Activated gamma-delta T cell treated with Interleukin-2 at 50 U/mL for 16 hours (primary cell): Measurements from ENCODE around the gene EXOC3L4.
"Not testable (repeated sequence)": the region's sequence is repeated elsewhere in the genome, so short reads cannot be mapped to it uniquely, and the experiment has no call there.

Experiments used
- DNase-seq: peaks from one replicate; pipeline ENCODE4 v3.0.0-alpha.2; 2020

EXOC3L4 gene

DNA sequence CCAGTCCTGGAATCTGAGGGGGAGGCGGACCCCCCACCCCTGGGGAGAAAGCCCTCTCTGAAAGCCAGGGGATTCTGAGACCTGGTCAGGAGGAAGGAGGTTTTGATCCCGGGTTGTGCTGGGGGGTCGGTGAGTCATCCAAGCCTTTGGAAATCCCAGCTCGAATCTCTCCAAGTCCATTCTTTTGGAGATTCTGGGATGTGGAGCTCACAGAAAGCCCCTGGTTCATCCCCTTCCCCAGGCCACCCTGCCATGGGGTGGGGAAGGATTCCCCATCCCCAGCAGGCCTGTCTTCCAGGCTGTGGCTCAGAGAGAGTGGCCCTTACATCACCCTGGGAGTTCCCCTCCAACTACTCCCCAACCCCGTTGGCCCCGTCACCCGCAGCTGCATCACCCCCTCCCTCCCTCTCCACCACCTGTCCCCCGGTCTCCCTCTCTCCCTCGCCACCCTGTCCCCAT is 14.3 kb downstream of the EXOC3L4 start:
- no peak for DNase-seq

DNA sequence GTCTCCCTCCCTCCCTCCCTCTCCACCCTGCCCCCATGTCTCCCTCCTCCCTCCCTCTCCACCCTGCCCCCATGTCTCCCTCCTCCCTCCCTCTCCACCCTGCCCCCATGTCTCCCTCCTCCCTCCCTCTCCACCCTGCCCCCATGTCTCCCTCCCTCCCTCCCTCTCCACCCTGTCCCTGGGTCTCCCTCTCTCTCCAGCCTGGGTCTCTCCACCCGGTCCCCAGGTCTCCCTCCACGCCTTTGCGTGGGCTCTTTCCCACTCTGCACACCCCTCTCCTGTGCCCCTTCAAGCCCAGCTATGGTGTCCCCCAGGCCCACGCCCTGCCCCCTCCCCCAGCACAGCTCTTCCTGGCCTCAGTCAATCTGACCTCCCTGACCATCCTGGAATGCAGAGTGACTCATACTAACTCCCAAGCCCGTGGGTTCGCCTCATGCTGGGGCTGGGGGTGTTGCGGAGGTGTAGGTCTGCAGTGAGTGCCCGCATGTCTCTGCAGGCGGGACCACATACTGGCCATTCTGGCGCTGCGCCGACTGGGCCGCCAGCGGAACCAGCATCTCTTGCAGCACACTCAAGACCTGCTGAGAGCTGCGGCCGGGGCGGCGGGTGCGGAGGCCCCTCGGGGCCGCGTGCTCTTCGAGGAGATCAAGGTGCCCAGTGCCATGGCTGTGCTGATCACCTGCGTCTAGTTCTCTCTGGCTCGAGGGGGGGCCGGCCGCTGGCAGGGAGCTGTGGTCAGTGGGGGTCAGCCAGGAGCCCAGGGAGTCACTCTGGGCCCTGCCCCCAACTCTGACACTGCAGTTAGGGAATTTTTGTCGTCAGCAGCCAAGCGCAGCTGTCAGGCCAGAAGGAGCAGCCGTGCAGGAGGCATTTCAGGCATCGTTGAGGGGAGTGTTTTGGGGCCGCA is 15.3 kb downstream of the EXOC3L4 start:
- no peak for DNase-seq

DNA sequence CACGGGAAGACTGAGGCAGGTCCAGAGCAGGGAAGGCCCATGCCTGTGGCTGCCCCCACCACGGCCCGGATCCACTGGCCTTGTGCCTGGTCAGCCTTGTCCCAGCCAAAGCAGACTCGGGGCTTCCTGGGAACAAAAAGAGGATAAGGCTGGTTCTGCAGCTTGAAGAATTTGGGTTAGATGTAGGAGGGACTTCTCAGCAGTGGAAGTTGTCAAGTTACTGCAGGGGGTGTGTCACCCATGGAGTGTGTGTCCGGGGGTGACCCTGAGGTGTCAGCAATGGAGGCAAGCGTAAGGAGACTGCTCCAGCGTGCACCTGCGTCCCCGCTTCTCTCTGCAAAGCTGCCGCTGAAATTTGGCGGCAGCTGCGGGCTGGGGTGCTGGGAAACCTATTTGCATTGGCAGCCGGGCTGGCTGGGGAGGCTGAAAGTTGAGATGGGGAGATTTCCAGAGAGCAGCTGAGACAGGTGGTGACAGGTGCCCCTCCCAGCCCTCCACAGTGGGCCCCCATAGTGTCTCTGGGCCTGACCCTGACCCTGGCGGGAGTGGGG is 16.2 kb downstream of the EXOC3L4 start:
- no peak for DNase-seq

DNA sequence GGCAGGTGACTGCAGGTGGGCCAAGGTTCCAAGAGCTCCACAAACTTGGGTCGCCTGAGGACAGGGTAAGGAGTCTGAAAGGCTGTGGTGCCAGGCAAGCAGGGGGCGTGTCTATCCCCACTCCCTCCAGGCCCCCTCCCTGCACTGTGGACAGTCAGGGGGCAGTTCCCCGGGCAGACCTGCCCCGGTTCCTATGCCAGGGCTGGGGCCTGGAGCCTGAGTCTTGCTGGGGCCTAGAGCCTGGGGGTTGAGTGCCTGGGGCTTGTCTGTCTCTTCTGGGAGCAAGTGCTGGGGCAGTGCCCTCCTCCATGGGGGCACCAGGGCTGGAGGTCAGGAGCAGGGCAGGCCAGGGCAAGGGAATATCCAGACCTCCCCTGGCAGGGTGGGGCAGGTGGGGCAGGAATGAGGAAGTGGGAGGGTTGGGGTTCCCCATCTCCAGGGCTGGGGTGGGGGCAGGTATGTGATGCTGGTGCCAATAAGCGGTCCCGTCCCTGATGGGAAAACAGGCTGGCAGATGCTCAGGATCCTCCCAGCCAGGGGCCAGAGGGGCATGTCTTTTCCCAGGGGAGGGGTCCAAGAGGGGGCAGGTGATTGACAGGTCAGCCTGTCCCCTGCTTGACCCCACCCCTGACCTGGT is 16.8 kb downstream of the EXOC3L4 start:
- DNase-seq, result no peak

DNA sequence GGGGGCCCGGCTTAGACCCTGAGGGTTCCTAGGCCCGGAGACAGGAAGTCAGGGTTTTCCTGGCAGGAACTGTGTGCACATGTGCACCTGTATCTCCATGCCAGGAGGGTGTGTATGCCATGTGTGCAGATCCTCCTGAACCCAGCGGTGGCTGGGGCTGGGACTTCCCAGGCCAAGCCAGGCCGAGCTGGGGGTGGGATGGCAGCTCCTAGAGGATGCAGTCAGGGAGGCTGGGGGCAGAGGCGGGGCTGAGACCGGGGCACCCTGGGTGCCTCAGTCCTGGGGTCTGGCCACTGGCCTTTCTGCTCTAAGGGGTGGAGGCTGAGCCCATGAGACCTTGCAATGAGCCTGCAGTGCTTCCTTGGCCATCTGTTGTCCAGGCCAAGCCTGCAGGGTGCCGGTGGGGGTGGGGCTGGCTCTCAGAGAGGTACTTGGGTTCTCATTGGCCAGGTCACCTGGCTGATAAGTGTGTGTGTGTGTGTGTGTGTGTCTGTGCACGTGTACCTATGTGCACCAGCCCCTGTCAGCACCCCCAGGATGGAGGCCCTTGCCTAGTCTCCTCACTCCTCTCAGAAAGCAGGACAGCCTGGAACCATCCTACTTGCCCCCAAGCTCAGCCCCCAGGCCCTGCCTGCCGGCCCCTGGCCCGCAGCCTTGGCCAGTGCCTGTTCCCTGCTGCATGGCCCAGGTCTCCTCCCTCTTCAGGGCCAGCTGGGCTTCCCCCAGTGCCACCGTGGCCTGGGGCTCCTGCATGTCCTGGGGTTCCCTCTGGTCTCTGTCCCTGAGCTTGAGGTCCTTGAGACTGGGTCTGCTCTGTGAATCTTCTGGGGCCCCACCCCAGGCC is 18.1 kb downstream of the EXOC3L4 start:
- DNase-seq, result no peak

DNA sequence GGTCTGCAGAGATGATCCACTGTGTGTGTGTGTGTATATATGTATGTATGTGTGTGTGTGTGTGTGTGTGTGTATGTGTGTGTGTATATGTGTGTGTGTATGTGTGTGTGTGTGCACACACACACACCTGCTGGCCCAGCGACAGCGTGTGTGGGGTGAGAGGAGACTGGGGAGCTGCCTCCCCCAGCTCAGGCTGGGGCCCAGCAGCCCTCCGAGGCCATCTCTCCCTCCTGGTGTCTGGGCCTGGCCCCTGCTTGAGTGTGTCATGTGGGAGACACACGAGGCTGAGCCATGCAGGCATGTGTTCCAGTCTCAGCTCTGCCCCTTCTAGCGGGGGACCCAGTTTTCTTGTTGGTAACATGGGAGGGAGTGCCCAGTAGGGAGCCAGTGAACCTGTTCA is 18.8 kb downstream of the EXOC3L4 start:
- no peak for DNase-seq

DNA sequence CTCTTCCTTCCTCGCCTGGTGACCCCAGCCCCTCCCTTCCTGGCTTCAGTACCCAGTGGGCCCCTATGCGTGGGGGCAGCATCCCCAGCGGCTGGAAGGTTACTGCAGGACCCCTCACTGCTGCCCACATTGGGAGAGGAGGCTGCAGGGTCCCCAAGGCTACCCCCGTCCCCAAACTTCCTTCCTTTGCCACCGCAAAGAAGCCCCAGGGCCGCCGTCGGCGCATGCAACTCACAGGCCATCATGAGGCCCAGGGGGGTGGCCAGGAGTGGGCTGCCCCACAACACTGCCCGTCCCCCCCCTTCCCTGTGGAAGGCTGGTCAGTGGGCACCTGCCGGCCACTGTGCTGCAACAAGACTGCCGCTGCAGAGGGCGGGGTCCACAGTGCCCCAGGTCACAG is 19.2 kb downstream of the EXOC3L4 start:
- no peak for DNase-seq

DNA sequence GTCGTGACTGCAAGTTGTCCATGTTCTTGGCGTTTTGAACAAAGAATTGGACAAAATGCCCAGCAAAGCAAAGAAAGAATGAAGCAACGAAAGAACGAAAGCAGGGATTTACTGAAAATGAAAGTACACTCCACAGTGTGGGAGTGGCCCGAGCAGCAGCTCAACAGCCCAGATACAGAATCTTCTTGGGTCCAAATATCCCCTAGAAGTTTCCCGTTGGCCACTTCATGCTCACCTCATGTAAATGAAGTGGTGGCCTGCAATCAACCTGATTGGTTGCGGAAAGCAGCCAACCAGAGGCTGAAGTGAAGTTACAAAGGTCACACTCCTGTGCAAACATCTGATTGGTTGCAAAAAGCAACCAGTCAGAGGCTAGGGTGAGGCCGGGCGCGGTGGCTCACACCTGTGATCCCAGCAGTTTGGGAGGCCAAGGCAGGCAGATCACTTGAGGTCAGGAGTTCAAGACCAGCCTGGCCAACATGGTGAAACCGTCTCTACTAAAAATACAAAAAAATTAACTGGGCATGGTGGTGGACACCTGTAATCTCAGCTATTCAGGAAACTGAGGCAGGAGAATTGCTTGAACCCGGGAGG is 20.7 kb downstream of the EXOC3L4 start:
- not testable (repeated sequence) for DNase-seq

DNA sequence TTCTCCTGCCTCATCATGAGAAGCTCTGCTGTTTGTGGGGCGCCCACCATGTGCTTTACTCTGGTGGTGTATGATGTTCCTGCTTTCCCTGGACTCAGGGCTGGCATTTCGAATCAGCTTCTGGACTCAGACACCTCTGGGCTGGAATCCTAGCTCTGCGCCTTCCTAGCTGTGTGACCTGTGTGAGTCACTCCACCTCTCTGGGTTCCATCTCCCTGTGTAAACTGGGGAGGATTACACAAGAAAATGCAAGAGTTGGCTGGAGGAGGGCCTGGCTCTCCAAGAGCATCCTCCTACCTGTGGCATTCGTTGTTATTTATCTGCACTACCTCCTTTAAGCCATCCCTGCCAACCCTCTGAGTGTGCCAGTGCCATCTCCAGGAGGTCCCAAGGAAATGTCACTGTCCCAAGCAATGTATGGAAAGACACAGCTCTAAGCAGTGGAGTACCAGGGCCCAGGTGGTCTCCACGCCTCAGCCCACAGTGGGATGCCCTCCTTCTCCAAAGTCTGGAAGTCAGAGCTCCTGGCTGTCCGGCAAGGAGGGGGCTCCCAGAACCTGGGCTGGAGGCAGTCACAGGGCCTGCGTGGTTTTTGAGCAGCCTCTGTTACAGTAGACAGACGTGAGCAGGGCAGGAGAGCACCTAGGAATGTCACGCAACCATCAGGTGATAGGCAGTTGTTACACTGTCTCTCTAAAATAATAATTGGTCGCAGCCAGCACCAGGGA is 21.5 kb downstream of the EXOC3L4 start:
- no peak for DNase-seq

DNA sequence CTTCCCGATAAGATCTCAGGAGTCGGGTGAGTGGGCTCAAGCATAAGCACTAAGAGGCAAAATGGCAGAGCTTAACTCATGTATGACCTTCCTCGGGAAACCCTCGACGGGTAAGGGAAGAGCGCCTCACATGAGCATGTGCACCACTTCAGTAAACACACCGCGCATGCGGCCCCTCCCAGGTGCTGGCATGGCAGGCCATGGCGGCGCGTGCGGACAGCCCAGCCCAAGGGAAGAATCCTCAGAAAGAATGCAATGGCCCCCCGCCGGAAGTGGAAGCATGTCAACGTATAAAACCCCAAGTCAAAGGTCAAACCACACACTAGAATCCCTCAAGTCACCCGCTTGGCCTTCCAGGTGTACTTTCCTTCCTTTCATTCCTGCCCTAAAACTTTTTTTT is 22.1 kb downstream of the EXOC3L4 start:
- DNase-seq, result no peak

DNA sequence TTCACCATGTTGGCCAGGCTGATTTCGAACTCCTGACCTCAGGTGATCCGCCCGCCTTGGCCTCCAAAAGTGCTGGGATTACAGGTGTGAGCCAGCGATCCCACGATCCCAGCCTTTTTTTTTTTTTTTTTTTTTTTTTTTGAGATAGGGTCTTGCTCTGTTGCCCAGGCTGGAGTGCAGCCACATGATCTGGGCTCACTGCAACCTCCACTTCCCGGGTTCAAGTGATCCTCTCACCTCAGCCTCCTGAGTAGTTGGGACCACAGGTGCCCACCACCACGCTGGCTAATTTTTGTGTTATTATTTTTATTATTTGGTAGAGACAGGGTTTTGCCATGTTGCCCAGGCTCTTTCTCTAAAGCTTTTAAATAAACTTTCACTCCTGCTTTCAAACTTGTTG is 23.0 kb downstream of the EXOC3L4 start:
- DNase-seq, result not testable (repeated sequence)

DNA sequence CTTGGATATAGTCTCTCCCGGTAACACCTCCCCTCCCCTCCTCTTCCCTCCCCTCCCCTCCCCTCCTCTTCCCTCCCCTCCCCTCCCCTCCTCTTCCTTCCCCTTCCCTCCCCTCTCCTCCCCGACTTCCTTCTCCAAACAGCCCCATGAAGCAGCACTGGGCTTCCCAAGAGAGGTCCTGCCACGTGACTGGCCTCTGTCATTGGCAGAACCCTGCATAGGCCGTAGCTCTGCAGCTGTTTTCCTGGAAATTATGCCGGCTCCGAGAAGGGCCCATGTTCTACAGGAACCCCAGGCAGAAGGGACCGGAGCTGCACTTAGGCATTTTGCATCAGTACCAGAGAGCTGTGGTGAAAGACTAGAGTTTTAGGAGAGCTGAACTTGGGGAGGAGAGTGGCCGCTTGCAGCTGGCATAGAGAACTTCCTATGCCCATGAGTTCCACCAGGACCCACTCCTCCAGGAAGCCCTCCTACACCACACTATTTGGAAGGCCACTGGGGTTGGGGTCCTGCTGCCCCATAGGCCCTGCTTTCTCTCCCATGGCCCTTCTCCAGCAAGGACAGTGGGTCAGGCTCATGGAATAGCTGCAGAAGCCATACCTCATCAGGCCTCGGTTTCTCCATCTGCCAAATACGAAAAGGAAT is 23.6 kb downstream of the EXOC3L4 start:
- no peak for DNase-seq

DNA sequence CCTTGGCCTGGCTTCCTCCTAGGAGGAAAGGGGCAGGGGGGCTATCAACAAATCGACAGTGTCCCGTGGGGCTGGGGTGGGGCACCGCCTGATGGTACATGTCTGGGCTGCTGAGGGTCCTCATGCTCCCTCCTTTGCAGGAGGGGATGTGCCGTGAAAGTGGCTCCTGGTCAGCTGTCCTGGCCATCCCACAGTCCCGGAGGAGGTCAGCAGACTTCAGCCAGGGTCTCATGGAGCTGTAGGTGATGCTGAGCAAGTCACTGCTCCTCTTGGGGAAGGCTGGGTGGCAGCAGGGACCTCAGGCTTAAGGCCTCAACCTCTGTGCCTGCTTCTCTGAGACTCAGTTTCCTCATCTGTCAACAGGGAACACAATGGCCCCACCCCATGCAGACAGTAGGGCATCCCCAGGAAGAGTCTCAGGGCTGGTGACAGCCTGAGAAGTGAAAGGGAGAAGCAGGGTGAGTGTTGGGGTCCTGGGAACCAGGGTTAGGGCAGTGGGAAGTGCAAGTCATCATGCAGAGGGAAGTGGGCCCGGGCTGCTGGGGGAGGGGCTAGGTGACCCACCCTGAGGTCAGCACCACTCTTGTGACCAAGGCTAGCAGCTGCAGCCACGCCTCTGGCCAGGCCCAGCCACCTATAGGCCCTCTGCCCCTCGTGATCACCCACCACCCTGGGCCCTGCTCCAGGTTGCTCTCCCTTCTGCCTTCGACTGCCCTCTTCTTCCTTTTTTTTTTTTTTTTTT is 24.3 kb downstream of the EXOC3L4 start:
- no peak for DNase-seq

DNA sequence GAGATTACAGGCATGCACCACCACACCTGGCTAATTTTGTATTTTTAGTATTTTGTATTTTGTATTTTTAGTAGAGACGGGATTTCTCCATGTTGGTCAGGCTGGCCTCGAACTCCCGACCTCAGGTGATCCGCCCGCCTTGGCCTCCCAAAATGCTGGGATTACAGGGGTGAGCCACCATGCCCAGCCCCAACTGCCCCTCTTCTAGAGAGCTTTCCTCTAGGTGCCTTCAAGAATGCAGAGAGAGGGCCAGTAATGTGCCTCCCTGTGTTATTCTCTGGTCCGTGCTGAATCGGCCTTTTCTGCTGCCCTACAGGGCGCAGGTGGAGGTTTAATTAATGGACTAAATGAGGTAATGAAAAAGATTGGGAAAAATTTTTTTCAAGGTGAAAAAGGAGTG is 25.0 kb downstream of the EXOC3L4 start:
- not testable (repeated sequence) for DNase-seq

DNA sequence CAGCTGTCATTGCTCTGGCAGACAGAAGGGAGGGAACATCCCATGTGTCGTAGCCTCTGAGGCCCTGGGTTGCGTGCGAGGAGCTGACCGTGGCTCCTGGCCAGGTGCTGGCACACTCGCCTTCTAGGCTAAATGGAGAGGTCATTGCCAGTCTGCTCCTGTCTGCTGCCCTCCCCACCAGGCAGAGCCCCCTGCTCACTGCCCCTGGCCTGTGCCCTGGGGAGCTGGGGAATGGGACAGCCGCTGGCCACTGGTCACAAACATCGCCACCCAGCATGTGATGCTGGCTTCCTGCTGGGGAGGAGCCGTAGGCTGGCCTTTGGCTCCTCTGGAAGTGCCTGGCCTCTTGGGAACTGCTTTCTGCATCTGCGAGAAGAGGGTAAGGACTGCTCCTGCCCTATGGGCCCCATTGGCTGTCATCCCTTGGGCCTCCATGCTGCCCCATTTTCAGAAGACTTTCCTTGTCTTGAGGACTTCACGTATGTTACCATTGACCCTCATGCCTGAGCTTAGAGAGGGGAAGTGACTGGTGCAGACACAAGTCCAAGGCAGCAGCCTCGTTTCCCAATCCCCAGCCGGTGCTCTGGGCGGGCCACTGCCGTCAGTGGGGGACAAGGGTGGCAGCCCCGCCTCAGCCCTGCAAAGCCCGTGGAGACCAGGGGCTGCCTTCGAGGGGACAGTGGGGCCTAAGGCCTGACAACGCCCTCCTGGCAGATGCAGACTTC is 26.8 kb downstream of the EXOC3L4 start:
- no peak for DNase-seq

DNA sequence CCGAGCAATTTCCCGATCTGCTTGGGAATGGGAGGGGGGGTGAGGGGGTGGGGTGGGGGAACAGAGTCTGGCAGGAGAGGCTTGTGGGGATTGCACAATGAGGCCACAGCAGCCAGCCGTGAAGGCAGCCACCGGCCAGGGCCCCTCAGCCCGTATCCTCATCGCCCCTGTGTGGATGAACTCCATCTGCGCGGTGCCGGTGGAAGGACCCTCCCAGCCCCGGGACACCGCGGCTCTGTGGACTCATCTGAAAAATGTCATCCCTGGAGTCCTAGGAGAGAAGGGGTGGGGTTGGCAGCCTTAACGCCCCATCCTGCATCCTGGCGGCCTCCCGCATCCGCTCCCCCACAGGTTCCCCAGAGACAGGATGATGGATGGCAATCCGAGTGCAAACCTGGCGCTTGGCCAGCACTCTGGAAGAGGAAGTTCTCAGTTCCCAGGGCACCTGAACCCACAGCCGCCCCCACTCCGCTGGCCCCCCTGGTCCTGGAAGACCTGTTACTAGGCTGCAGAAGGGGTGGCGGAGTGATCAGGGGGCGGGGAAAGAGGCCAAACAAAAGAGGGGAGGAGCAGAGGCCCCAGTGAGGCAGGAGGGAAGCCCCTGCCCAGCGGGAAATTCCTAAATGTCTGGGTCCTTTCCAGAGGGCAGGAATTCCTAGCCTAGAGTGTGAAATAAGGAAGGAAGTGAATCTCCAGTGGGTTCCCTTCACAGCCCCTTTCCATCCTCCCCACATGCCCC is 27.5 kb downstream of the EXOC3L4 start:
- no peak for DNase-seq

DNA sequence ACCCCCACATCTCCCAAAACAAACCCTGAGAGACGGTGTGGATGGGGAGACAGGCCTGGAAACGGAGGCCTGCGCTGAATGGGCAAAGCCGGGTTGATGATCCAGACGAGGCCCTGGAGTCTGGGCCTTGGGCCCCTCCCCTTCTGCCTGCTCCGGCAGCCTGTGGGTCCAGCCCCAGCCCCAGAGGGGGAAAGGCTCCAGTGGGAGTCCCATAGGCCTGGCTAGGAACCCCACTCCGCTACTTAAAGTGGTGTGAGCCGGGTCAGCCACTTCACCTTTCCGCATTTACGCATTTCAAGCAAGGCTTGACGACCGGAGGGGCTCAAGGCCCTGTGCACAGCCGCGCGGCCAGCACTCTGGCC is 28.0 kb downstream of the EXOC3L4 start:
- DNase-seq, result no peak

DNA sequence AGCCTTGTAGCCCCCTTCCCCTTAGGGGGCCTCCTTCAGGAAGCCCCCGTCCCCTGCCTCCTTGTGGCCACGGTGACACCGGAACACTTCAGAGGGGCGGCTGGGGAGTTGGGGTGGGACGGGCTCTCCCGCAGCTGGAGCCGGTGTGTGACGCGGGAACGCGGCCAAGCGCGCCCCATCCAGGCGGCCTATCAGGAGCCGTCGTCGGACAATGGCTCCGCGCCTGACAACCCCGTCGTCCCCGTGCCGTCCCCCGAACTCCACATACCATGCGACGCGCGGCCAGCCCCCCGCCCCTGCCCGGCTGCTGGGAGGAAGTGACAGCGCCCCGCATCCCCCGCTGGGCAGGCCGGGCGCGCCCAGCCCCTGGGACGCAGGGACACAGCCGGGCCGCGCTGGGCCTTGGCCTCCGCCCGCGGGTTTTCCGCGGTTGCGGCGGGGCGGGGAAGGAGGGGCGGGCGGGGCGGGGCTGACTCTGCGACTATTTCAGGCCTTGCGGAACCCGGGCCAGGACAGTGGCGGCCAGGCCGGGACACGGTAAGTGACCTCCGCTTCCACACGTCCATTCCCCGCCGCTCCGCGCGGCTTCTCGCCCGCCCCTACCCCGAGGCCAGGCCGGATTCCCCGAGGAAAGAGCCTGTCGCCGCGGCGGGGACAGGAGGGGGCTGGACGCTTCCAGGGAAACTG is 28.6 kb downstream of the EXOC3L4 start, which contains the start of gene TNFAIP2:
TNFAIP2 (plus strand) TSS at position 515 of the 687 bp plus-strand sequence. CDS start 2,997 bp downstream, outside the sequence.
- DNase-seq, result no peak
